ENCODE measurements around the gene NAA20. TPM values are rescaled to one million over a fixed set of nuclear protein-coding genes. Genes with fewer than 3 reads are reported as not detected.

NAA20 gene
- total RNA-seq, 1 experiment from 2014 or later, result 82.6 TPM

DNA sequence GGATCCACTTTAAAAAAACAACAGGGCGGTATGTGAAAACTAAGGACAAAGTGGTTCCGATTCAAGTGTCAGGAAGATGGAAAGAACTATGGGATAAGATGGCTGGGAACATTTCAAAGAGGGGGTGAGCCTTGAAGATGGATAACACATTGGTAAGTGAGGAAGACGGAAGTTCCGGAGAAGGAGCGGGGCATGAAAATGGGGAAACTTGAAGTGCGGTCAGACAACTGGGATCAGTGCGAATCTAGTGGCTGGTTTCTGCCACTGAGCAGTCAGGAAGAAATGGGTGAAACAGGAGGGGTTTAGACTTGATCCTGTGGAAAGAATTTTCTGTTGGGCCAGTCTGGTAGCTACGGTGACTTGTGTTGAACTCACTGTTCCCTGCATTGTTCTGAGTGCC, 1.2 kb downstream of the NAA20 start:
- H3K4me1 ChIP-seq (ENCODE audit: insufficient read depth, low read length, poor library complexity, severe bottlenecking), result peaks cover 4% of the 10 kb centered on the region
- peaks cover 6% of the 10 kb centered on the region for H3K36me3 ChIP-seq (ENCODE audit: insufficient read depth, low read length, poor library complexity, severe bottlenecking)
- no peaks in the 10 kb centered on the region for H3K27me3 ChIP-seq (replicated peaks; ENCODE audit: insufficient read depth, low read depth, low read length, poor library complexity)
- H3K27ac ChIP-seq (ENCODE audit: low read depth, low read length, poor library complexity, severe bottlenecking), result no peak overlapping the region
- ChIA-PET POLR2A (ENCODE audit: low non-redundant PET) (no interaction called here), CTCF (interaction anchor here (0.6 kb wide), 1 partner anchor 1005 kb away, joined by 3 read pairs; no protein-coding TSS in a partner anchor)
- H3K9me3 ChIP-seq (ENCODE audit: low read depth, low read length, poor library complexity, severe bottlenecking), result no peaks in the 10 kb centered on the region
- BruUV-seq (replicated peaks), result TSS peak; percentile 78
- TF ChIP-seq, protein P1, sequence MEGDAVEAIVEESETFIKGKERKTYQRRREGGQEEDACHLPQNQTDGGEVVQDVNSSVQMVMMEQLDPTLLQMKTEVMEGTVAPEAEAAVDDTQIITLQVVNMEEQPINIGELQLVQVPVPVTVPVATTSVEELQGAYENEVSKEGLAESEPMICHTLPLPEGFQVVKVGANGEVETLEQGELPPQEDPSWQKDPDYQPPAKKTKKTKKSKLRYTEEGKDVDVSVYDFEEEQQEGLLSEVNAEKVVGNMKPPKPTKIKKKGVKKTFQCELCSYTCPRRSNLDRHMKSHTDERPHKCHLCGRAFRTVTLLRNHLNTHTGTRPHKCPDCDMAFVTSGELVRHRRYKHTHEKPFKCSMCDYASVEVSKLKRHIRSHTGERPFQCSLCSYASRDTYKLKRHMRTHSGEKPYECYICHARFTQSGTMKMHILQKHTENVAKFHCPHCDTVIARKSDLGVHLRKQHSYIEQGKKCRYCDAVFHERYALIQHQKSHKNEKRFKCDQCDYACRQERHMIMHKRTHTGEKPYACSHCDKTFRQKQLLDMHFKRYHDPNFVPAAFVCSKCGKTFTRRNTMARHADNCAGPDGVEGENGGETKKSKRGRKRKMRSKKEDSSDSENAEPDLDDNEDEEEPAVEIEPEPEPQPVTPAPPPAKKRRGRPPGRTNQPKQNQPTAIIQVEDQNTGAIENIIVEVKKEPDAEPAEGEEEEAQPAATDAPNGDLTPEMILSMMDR (conservative IDR thresholded peaks at IDR 0.05; ENCODE audit: low read depth, low read length), result no peak
- no peak for TF ChIP-seq EZH2 (IDR thresholded peaks at IDR 0.05; ENCODE audit: borderline replicate concordance, low read depth, low read length, poor library complexity, severe bottlenecking)
- no peak for DNase-seq (ENCODE audit: low spot score)
- peak overlapping the region; percentile 99 for H3K4me3 ChIP-seq (ENCODE audit: low read depth, low read length, poor library complexity, severe bottlenecking)
- intact Hi-C loops (cut with micrococcal nuclease; ENCODE audit: unreplicated experiment), result no loop called here

DNA sequence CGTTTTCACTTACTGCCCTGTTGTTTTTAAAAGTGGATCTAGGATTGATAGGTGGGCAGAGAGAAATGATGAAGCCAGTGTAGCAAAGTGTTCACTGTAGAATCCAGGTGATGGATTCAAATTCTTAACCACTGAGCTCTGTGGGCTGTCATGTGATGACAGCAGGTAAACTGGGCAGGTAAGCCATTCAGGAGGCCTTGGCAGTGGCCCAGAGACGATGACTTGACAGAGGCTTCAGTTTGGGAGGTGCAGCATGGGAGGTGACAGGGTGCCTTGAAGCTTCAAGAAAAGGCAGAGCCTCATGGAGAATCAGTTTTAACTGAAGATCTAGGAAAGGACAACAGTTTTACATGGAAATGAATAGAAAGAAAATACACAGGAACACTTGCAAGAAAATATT, 2.0 kb downstream of the NAA20 start:
- no peak for TF ChIP-seq EZH2 (IDR thresholded peaks at IDR 0.05; ENCODE audit: borderline replicate concordance, low read depth, low read length, poor library complexity, severe bottlenecking)
- TF ChIP-seq, protein P1 (conservative IDR thresholded peaks at IDR 0.05; ENCODE audit: low read depth, low read length), result no peak
- Histone ChIP-seq H3K4me1 (ENCODE audit: insufficient read depth, low read length, poor library complexity, severe bottlenecking) (peaks cover 4% of the 10 kb centered on the region), H3K36me3 (ENCODE audit: insufficient read depth, low read length, poor library complexity, severe bottlenecking) (peaks cover 6% of the 10 kb centered on the region), H3K27ac (ENCODE audit: low read depth, low read length, poor library complexity, severe bottlenecking) (no peak overlapping the region), H3K9me3 (ENCODE audit: low read depth, low read length, poor library complexity, severe bottlenecking) (no peaks in the 10 kb centered on the region), H3K27me3 (replicated peaks; ENCODE audit: insufficient read depth, low read depth, low read length, poor library complexity) (no peaks in the 10 kb centered on the region), H3K4me3 (ENCODE audit: low read depth, low read length, poor library complexity, severe bottlenecking) (no peak overlapping the region)
- ChIA-PET POLR2A (ENCODE audit: low non-redundant PET) (no interaction called here), CTCF (interaction anchor here (0.6 kb wide), 1 partner anchor 1006 kb away, joined by 3 read pairs; no protein-coding TSS in a partner anchor)
- intact Hi-C loops (cut with micrococcal nuclease; ENCODE audit: unreplicated experiment), result no loop called here
- DNase-seq (ENCODE audit: low spot score), result no peak
- BruUV-seq (replicated peaks), result no TSS peak

DNA sequence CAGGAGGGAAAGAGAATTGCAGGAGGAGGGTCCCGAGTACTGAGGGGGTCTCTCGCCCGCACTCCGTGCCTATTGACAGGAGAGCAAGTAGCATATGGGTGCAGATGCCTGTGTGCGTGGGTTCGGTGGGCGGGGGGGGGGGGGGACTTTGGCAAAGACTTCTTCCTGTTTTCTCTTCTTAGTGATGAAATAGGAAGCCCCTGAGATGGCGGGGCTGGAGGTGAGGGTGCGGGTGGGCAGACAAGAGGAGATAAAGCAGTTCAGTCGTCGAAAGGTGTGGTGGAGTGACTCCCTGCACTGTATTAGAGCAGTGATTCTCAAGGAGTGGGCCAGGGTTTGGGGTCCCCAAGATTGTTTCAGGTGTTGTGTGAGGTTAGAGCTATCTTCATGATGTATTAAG, 3.7 kb downstream of the NAA20 start:
- CTCF ChIA-PET, result no interaction called here
- Histone ChIP-seq H3K27me3 (replicated peaks; ENCODE audit: insufficient read depth, low read depth, low read length, poor library complexity) (no peaks in the 10 kb centered on the region), H3K4me1 (ENCODE audit: insufficient read depth, low read length, poor library complexity, severe bottlenecking) (peaks cover 4% of the 10 kb centered on the region), H3K9me3 (ENCODE audit: low read depth, low read length, poor library complexity, severe bottlenecking) (no peaks in the 10 kb centered on the region), H3K4me3 (ENCODE audit: low read depth, low read length, poor library complexity, severe bottlenecking) (no peak overlapping the region), H3K27ac (ENCODE audit: low read depth, low read length, poor library complexity, severe bottlenecking) (no peak overlapping the region), H3K36me3 (ENCODE audit: insufficient read depth, low read length, poor library complexity, severe bottlenecking) (peaks cover 6% of the 10 kb centered on the region)
- BruUV-seq (replicated peaks), result no TSS peak
- no peak for TF ChIP-seq EZH2 (IDR thresholded peaks at IDR 0.05; ENCODE audit: borderline replicate concordance, low read depth, low read length, poor library complexity, severe bottlenecking)
- TF ChIP-seq, protein P1 (conservative IDR thresholded peaks at IDR 0.05; ENCODE audit: low read depth, low read length), result no peak
- intact Hi-C loops (cut with micrococcal nuclease; ENCODE audit: unreplicated experiment), result no loop called here
- POLR2A ChIA-PET (ENCODE audit: low non-redundant PET), result no interaction called here
- no peak for DNase-seq (ENCODE audit: low spot score)
